ENCODE data around the gene SQSTM1.

SQSTM1 gene

GRCh38 chr5:179874136-179874535, 53.4 kb downstream of the SQSTM1 start:
- DNase-seq (ENCODE audit: low read depth) = no peak

GRCh38 chr5:179874536-179875292, 54.0 kb downstream of the SQSTM1 start:
- no peak for DNase-seq (ENCODE audit: low read depth)

DNA sequence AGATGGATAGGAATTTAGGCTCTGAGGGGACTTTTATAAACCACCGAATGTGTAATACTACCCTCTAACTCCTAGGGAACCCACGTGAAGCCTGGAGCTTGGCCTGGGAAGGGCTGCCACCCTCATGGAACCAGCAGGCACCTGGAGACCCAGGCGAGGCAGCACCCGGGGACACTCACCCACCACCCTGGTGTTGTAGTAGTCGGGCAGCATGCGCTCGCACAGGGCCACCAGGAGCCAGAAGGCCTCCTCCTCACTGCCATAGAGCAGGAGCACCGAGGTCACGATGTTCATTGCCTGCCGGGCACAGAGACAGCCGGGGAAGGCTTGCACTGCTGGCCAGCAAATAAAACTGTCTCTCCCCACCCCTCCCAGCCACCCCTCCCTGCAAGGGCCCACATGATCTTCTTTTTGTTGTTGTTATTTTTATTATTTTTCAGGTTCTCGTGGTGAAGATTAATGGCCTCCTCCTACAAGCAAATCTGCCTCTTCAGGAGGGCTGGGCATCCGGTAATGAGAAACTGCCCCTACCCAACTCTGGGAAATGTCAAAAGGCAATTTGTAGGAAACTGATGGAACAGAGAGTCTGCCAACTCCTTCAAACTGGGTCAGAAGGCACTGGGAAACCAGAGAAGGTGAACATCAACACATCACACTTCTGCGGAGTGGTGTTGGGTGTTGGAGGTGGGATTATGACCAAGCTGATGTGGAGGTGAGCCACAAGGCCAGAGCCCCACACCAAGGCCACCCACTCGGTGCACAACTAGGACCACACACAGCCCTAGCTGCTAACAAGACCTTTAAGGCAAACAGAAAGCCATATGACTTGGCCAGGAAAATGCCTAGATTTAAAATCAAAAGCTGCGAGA, 55.3 kb downstream of the SQSTM1 start:
- DNase-seq (ENCODE audit: low read depth) = no peak

DNA sequence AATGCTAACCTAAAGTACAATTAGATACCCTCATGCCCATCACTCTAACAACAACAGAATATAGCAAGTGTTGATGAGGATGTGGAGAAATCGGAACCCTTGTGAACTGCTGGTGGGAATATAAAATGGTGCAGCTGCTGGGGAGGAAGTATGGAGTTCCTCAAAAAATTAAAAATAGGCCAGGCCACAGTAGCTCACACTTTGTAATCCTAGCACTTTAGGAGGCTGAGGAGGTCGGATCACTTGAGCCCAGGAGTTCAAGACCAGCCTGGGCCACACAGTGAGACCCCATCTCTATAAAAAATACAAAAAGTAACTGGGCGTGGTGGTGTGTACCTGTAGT, 55.9 kb downstream of the SQSTM1 start:
- no peak for DNase-seq (ENCODE audit: low read depth)

- DNase-seq (ENCODE audit: low read depth) = no peak
Measured at GRCh38 chr5:179878222-179879002, 57.7 kb downstream of the SQSTM1 start.

DNA sequence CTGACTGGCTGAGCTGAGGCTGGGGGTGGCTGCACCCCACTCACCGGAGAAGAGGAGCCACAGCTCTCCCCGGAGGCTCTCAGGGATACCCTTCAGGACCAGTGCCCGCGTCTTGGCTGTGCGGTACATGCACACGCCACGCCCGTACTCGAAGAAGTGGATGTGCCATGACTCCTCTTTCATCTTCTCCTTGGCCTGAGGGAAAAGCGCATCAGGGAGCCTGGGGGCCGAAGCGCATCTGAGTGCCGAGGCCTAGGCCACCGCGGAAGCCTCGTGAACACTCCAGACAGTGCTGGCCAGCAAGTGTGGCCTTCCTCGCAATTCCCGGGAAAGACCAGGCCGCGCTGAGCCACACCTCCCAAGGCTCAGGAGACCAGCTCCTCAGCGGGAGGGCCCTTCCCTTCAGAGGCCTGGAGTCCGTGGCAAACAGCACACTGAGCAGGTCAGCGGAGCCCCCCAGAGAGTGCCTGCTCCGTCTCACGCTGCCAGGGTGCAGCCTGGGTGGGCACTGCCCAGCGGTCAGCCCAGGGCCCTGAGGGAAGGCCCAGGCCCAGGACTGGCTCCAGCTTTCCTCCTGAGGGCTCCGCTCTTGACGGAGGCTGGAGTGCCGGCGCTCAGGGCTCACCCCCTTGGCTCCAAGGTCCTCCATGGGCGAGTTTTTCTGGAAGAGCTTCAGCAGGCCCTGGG, 58.4 kb downstream of the SQSTM1 start:
- DNase-seq (ENCODE audit: low read depth) = no peak

- DNase-seq (ENCODE audit: low read depth) = no peak
Measured at GRCh38 chr5:179879690-179880010, 58.9 kb downstream of the SQSTM1 start.

GRCh38 chr5:179880066-179880650, 59.5 kb downstream of the SQSTM1 start:
- no peak for DNase-seq (ENCODE audit: low read depth)

GRCh38 chr5:179880848-179881590, 60.3 kb downstream of the SQSTM1 start:
- DNase-seq (ENCODE audit: low read depth) = no peak

DNA sequence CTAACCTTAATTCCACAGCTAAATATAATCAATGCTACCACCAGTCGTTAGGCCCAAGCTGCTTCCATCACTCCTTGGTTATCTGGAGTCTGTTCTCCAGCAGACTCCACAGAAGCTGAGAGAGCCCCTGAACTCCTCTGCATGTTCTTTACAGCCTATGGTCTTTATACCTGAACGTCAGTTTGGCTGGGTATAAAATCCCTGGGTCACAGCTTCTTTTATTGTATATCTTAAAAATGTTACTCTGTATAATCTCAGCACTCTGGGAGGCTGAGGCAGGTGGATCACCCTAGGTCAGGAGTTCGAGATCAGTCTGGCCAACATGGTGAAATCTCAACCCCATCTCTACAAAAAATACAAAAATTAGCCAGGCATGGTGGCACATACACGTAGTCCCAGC, 61.6 kb downstream of the SQSTM1 start:
- no peak for DNase-seq (ENCODE audit: low read depth)

GRCh38 chr5:179883163-179883562, 62.5 kb downstream of the SQSTM1 start:
- no peak for DNase-seq (ENCODE audit: low read depth)

GRCh38 chr5:179885491-179886090, 64.9 kb downstream of the SQSTM1 start:
- no peak for DNase-seq (ENCODE audit: low read depth)

DNA sequence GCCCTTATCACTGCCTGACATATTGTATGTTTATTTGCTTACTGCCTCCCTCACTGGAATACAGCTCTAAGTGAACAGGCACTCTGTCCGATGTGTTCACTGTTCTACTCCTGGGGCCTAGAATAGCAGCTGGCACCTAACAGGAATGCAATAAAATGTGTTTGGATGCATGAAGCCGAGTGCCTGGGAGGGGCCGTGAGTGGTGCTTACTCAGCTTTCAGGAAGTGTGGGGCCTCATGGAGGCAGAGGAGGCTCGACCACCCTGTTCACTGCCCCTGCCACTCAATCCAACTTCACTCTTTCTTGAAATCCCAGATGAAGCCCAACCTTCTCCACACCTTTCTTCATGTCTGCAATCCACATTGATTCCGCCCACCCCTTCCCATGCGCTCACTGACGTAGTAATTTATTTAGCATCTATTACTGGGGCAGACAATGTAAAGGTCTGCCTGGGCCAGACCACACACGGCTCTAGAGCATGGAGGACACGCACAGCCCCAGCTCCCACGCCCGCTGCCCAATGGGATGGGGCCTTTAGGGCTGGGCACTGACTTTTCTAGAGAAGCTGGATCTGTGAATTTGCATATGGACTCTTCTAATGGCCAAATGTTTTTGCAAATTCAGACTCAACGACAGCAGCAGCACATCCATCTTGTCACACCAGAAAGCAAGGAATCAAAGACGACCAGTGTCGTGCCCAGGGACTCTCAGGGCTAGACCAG, 65.6 kb downstream of the SQSTM1 start:
- DNase-seq (ENCODE audit: low read depth) = no peak

DNA sequence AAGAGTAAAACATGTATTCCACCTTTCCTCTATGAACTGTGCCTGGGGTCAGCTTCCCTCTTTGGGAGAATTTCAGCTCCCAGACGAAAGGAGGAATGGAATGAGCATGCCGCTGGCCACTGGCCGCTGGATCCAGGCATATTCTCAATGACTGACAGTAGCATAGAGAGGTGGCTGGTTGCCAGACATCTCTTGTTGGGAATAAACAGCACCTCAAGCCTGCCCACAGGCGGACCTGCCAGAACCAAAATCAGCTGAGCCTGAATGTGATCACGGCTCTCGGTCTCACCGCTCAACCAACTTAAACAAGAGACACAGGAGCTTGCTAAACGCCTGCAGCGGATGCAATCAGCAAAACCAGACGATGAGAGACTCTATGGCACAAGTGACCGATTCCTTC, 66.4 kb downstream of the SQSTM1 start:
- no peak for DNase-seq (ENCODE audit: low read depth)

Measured in fibroblast of the conjunctiva (primary cell).